Keratinocyte (primary cell): Measurements from ENCODE around the gene DPF3. TPM values are rescaled to one million over a fixed set of nuclear protein-coding genes. Genes with fewer than 3 reads are reported as not detected.

ENCODE experiments used
- DNase-seq: peaks from one replicate; pipeline ENCODE4 v3.0.0-alpha.2; 2011; ENCODE audit warnings: low read depth, missing footprints, low spot score
- FAIRE-seq: peaks from 2 replicates; lab custom pipeline; 2011; peaks lifted over from hg19 to GRCh38; lab: Jason Lieb, UNC
- H2AFZ ChIP-seq: 2 replicates; pipeline ENCODE4 v1.6.0; 2012; ENCODE audit warnings: low read length, control low read depth, inconsistent platforms; ENCODE audit not compliant: control insufficient read depth
- H3K27ac ChIP-seq: 2 replicates; pipeline ENCODE4 v1.5.1; 2011; ENCODE audit warnings: low read length; ENCODE audit not compliant: control insufficient read depth, insufficient read depth
- H3K27me3 ChIP-seq: 3 replicates; pipeline ENCODE4 v1.6.0; 2011; ENCODE audit warnings: low read length; ENCODE audit not compliant: control insufficient read depth, insufficient read depth; ENCODE audit errors: extremely low read depth
- H3K36me3 ChIP-seq, 2 experiments: 2 replicates in 1 of 2; 3 replicates in 1 of 2; pipeline ENCODE4 v1.5.1; 2011; ENCODE audit warnings: low read length in 2 of 2, mild to moderate bottlenecking in 1 of 2; ENCODE audit not compliant: control insufficient read depth in 2 of 2, insufficient read depth in 2 of 2; ENCODE audit errors: extremely low read depth in 1 of 2
- H3K4me1 ChIP-seq: 3 replicates; pipeline ENCODE4 v1.5.1; 2011; ENCODE audit warnings: low read length; ENCODE audit not compliant: control insufficient read depth, insufficient read depth; ENCODE audit errors: extremely low read depth
- H3K4me2 ChIP-seq: 3 replicates; pipeline ENCODE4 v1.6.0; 2011; ENCODE audit warnings: low read depth, low read length; ENCODE audit not compliant: control insufficient read depth, insufficient read depth; ENCODE audit errors: extremely low read depth
- H3K4me3 ChIP-seq, 3 experiments: fragments of 200-600 bp in 1 of 3; sonication (generic) in 1 of 3; 2 replicates in 2 of 3; 3 replicates in 1 of 3; pipeline ENCODE4 v1.5.1; 2011 to 2016; ENCODE audit warnings: low read length in 3 of 3, mild to moderate bottlenecking in 3 of 3, control low read depth in 2 of 3, inconsistent platforms in 1 of 3, low read depth in 1 of 3, mixed read lengths in 1 of 3, mixed run types in 1 of 3, moderate library complexity in 1 of 3; ENCODE audit not compliant: control insufficient read depth in 2 of 3, insufficient read depth in 2 of 3; ENCODE audit errors: extremely low read depth in 1 of 3
- H3K79me2 ChIP-seq: 2 replicates; pipeline ENCODE4 v1.6.0; 2012; ENCODE audit warnings: low read length; ENCODE audit not compliant: control insufficient read depth, insufficient read depth
- H3K9ac ChIP-seq: 3 replicates; pipeline ENCODE4 v1.6.0; 2011; ENCODE audit warnings: low read length; ENCODE audit not compliant: control insufficient read depth, insufficient read depth; ENCODE audit errors: extremely low read depth
- H3K9me1 ChIP-seq: 3 replicates; pipeline ENCODE4 v1.6.0; 2011; ENCODE audit warnings: low read length; ENCODE audit not compliant: control insufficient read depth, insufficient read depth; ENCODE audit errors: extremely low read depth
- H3K9me3 ChIP-seq: 2 replicates; pipeline ENCODE4 v1.5.1; 2012; ENCODE audit warnings: low read depth, low read length; ENCODE audit not compliant: control insufficient read depth
- H4K20me1 ChIP-seq: 3 replicates; pipeline ENCODE4 v1.6.0; 2011; ENCODE audit warnings: low read length; ENCODE audit not compliant: control insufficient read depth, insufficient read depth; ENCODE audit errors: extremely low read depth
- EZH2 ChIP-seq: IDR thresholded peaks from one replicate; pipeline ENCODE4 v1.6.1; 2012; ENCODE audit warnings: inconsistent platforms, mild to moderate bottlenecking, low read length, moderate library complexity
- dilution Hi-C: fragments of 300-500 bp; cut with MboI; formaldehyde crosslinking; loops from one replicate; pipeline ENCODE4 v1.7.0; 2020; ENCODE audit warnings: low sequenced_read_pairs; ENCODE audit not compliant: extremely low pct_ligation_motif_present
- polyA plus RNA-seq, 5 experiments: library from polyadenylated mRNA; depleted of rRNA in 3 of 5; stranded (reverse) in 3 of 5; stranded (forward) in 1 of 5; unstranded in 1 of 5; fragments of >200 nt; gene quantifications; 1 replicate in 1 of 5; 2 replicates in 3 of 5; 3 replicates in 1 of 5; pipeline versions ENCODE4 v1.2.1 to v1.2.3, GENCODE V29; 2011 to 2012; ENCODE audit warnings: missing spikeins in 2 of 5, low read depth in 1 of 5, low replicate concordance in 1 of 5
- TF ChIP-seq, protein P1 (sequence below), 3 experiments: IDR thresholded peaks in 1 of 3; conservative IDR thresholded peaks in 1 of 3; optimal IDR thresholded peaks in 1 of 3; 2 replicates in 2 of 3; 3 replicates in 1 of 3; pipeline versions ENCODE3 to v1.5.1; 2011; ENCODE audit warnings: low read length in 3 of 3, mild to moderate bottlenecking in 3 of 3, moderate library complexity in 2 of 3, control low read depth in 1 of 3, inconsistent platforms in 1 of 3; ENCODE audit not compliant: insufficient read depth in 2 of 3; ENCODE audit errors: extremely low read depth in 1 of 3

DPF3 gene
- polyA plus RNA-seq, 1 donor (not counting 4 experiments of a cell fraction or from before 2014, with no cell fraction given), result 1.1 TPM

GRCh38 chr14:72800296-72800695 is 93.6 kb downstream of the DPF3 start:
- no peaks in the 10 kb centered on the region for H3K36me3 ChIP-seq
- H3K9me3 ChIP-seq, result no peaks in the 10 kb centered on the region
- H4K20me1 ChIP-seq, result no peaks in the 10 kb centered on the region
- H3K9me1 ChIP-seq, result no peaks in the 10 kb centered on the region
- no peaks in the 10 kb centered on the region for H3K27me3 ChIP-seq
- H3K4me2 ChIP-seq, result no peak overlapping the region
- peaks cover 14% of the 10 kb centered on the region for H3K4me1 ChIP-seq
- no peak overlapping the region for H2AFZ ChIP-seq
- H3K79me2 ChIP-seq, result no peaks in the 10 kb centered on the region
- no peak for DNase-seq
- no peak overlapping the region for H3K27ac ChIP-seq
- no peak for FAIRE-seq
- H3K9ac ChIP-seq, result no peak overlapping the region
- no peak overlapping the region for H3K4me3 ChIP-seq
- dilution Hi-C loops, result no loop called here
- TF ChIP-seq, protein P1, sequence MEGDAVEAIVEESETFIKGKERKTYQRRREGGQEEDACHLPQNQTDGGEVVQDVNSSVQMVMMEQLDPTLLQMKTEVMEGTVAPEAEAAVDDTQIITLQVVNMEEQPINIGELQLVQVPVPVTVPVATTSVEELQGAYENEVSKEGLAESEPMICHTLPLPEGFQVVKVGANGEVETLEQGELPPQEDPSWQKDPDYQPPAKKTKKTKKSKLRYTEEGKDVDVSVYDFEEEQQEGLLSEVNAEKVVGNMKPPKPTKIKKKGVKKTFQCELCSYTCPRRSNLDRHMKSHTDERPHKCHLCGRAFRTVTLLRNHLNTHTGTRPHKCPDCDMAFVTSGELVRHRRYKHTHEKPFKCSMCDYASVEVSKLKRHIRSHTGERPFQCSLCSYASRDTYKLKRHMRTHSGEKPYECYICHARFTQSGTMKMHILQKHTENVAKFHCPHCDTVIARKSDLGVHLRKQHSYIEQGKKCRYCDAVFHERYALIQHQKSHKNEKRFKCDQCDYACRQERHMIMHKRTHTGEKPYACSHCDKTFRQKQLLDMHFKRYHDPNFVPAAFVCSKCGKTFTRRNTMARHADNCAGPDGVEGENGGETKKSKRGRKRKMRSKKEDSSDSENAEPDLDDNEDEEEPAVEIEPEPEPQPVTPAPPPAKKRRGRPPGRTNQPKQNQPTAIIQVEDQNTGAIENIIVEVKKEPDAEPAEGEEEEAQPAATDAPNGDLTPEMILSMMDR (optimal IDR thresholded peaks at IDR 0.05 in 1 of 3, IDR thresholded peaks at IDR 0.05 in 1 of 3, conservative IDR thresholded peaks at IDR 0.05 in 1 of 3; ENCODE audit: extremely low read depth in 1 of 3, insufficient read depth in 2 of 3, low read length in 3 of 3), result no peak
- no peak for TF ChIP-seq EZH2

DNA sequence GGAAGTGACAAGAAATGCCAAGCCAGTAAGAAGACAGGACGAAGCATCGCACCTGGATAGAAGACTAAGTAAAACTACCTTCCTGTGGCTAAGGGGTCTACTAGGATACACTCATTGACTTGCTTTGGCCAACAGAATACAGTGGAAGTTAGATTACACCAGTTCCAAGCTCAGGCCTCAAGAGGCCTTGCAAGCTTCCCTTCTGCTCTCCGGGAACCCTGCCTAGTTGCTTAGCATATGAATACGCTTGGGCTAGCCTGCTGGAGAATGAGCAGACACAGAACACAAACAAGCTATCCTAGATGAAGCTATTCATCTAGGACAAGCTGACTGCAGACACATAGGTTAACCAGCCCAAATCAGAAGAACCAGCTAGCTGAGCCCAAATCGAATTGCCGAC is 97.0 kb downstream of the DPF3 start:
- Histone ChIP-seq H3K9ac (no peak overlapping the region), H3K27ac (no peak overlapping the region), H4K20me1 (no peaks in the 10 kb centered on the region), H3K4me3 (no peak overlapping the region), H3K36me3 (no peaks in the 10 kb centered on the region), H3K27me3 (peaks cover 7% of the 10 kb centered on the region), H3K4me1 (peaks cover 11% of the 10 kb centered on the region), H3K4me2 (no peak overlapping the region), H2AFZ (no peak overlapping the region), H3K9me3 (no peaks in the 10 kb centered on the region), H3K79me2 (no peaks in the 10 kb centered on the region), H3K9me1 (no peaks in the 10 kb centered on the region)
- FAIRE-seq (no peak), DNase-seq (no peak)
- TF ChIP-seq, protein P1 (optimal IDR thresholded peaks at IDR 0.05 in 1 of 3, IDR thresholded peaks at IDR 0.05 in 1 of 3, conservative IDR thresholded peaks at IDR 0.05 in 1 of 3; ENCODE audit: extremely low read depth in 1 of 3, insufficient read depth in 2 of 3, low read length in 3 of 3), result no peak
- no peak for TF ChIP-seq EZH2
- dilution Hi-C loops, result no loop called here
